Pancreas (tissue), 10 donors: Measurements from ENCODE around the gene CD34. TPM values are rescaled to one million over a fixed set of nuclear protein-coding genes. Genes with fewer than 3 reads are reported as not detected.

Source experiments
- ATAC-seq, 4 donors: fragments of 200-7000 bp; cut with Tn5 transposase; one replicate each; pipeline versions ENCODE4 v1.8.0 to v1.9.1; 2020; ENCODE audit warnings: mild to moderate bottlenecking in 4 of 4, moderate library complexity in 4 of 4
- DNase-seq, 6 donors: peaks; one replicate each; pipeline ENCODE4 v3.0.0-alpha.2; 2020
- FAIRE-seq: peaks from 2 replicates; lab custom pipeline; 2012; peaks lifted over from hg19 to GRCh38; lab: Jason Lieb, UNC
- H3K27ac ChIP-seq, 4 donors: fragments of 200-600 bp; sonication (generic); 1 replicate in 3 of 4; 2 replicates in 1 of 4; pipeline versions ENCODE4 v1.5.0 to v1.8.0; 2020
- H3K27me3 ChIP-seq, 4 donors: fragments of 200-600 bp; one replicate each; pipeline ENCODE4 v1.8.0; 2021
- H3K36me3 ChIP-seq, 3 donors: fragments of 200-600 bp; sonication (generic) in 1 of 3; one replicate each; pipeline versions ENCODE4 v1.5.0 to v1.8.0; 2020 to 2021
- H3K4me1 ChIP-seq, 3 donors: fragments of 200-600 bp; one replicate each; pipeline ENCODE4 v1.8.0; 2021
- H3K4me3 ChIP-seq, 4 donors: fragments of 200-600 bp; sonication (generic) in 2 of 4; one replicate each; pipeline versions ENCODE4 v1.5.0 to v1.8.0; 2020 to 2021
- H3K9me3 ChIP-seq, 4 donors: fragments of 200-600 bp; one replicate each; pipeline ENCODE4 v1.8.0; 2021
- CTCF ChIP-seq, 4 donors: fragments of 200-600 bp; sonication (generic) in 3 of 4; IDR thresholded peaks; one replicate each; pipeline versions ENCODE4 v1.5.0 to v1.8.0; 2021; ENCODE audit warnings: antibody characterized with exemption in 4 of 4
- whole genome bisulfite sequencing, 2 donors: extraction: QIAGEN DNeasy Blood & Tissue Kit; methylation state at CpG; one replicate each; pipeline ENCODE4 v1.1.7; 2013; 5-methylcytosine and 5-hydroxymethylcytosine counted together
- intact Hi-C, 3 donors: fragments of 100-400 bp; cut with DNase I; formaldehyde crosslinking; loops; one replicate each; pipeline versions ENCODE4 v1.11.1 to v1.14.2; 2022
- polyA plus RNA-seq, 2 donors: library from polyadenylated mRNA; stranded (reverse); fragments of 200-250 nt; gene quantifications; one replicate each; pipeline ENCODE4 v1.2.3, GENCODE V29; 2013
- total RNA-seq, 6 donors: library from RNA; stranded (reverse); fragmentation: NEBNext Ultra II Directional in 4 of 6; extraction: Animal tissue kit (Norgen Biotek cat#: 25700) in 4 of 6; gene quantifications; one replicate each; pipeline versions ENCODE4 v1.2.1 to v1.2.4, GENCODE V29; 2021 to 2023
- donor health status: healthy with polysubstance abuse.
- donor health status: DM: no; HTN: no; CAD: no; lungs with moderate emphysema.
- donor health status: DM: no; HTN: no; CAD: no.
- donor health status: control.
- donor health status: control.
- donor health status: Bipolar disorder and iron deficiency.
- donor health status: DM: yes; HTN: yes; CAD: no.
- donor health status: DM: no; HTN: no; CAD: no.
- donor health status: DM: no; HTN: no; CAD: no.
- donor health status: DM: yes; HTN: yes; CAD: no.

Gene CD34
- total RNA-seq (10 to 100 TPM in 1 of 6 donors, 1 to 10 TPM in 5; 5.2 to 11.9 (median 8.1) TPM), polyA plus RNA-seq (10 to 100 TPM in 1 of 2 donors, 1 to 10 TPM in 1; 5.9 to 11.6 TPM)

GRCh38 chr1:207910591-207911354 is at the start of gene CD34:
Gene CD34 (minus strand): TSS chr1:207911125. CDS start chr1:207911080, 45 bp downstream.
- TF ChIP-seq CTCF (IDR thresholded peaks at IDR 0.05), result no peak
- H3K36me3 ChIP-seq, result no peaks in the 10 kb centered on the region
- ATAC-seq, result peak in 3 of 4 donors; percentile 51 to 57 (median 53)
- no peaks in the 10 kb centered on the region for H3K4me1 ChIP-seq
- H3K27ac ChIP-seq, result no peak within 1 kb of the TSS
- H3K9me3 ChIP-seq, result no peaks in the 10 kb centered on the region
- H3K4me3 ChIP-seq, result peak within 1 kb of the TSS in 2 of 4 donors; percentile 14 to 39
- DNase-seq, result no peak
- FAIRE-seq, result no peak
- 4 to 7% methylated on average over 36 to 56 of the region's 56 CpGs for WGBS, 2 donors
- intact Hi-C loops, result no loop called here
- H3K27me3 ChIP-seq, result peaks cover 0 to 6% (median 3%) of the 10 kb centered on the region in 4 donors

- peaks cover 6 to 18% (median 14%) of the 10 kb centered on the region in 3 donors for H3K4me1 ChIP-seq
- no peak for DNase-seq
- no peak for FAIRE-seq
- no peak for TF ChIP-seq CTCF (IDR thresholded peaks at IDR 0.05)
- intact Hi-C loops, result loop anchor here in 2 of 3 donors (5.0 to 10.0 kb wide), 2 partner anchors 73 to 136 kb away; no protein-coding TSS in a partner anchor
- WGBS, 2 donors, result 92 to 96% methylated on average over 4 of the region's 4 CpGs
- no peak overlapping the region for H3K27ac ChIP-seq
- H3K4me3 ChIP-seq, result no peak overlapping the region
- H3K27me3 ChIP-seq, result no peaks in the 10 kb centered on the region
- ATAC-seq, result no peak
- H3K36me3 ChIP-seq, result no peaks in the 10 kb centered on the region
- H3K9me3 ChIP-seq, result no peaks in the 10 kb centered on the region
Measured at GRCh38 chr1:207960346-207960745, 49.4 kb upstream of the CD34 start.

GRCh38 chr1:207959910-207960309 is 49.0 kb upstream of the CD34 start:
- H3K27ac ChIP-seq, result peak overlapping the region in 1 of 4 donors; percentile 24
- no peaks in the 10 kb centered on the region for H3K36me3 ChIP-seq
- H3K4me1 ChIP-seq, result peaks cover 6 to 16% (median 13%) of the 10 kb centered on the region in 3 donors
- no peaks in the 10 kb centered on the region for H3K9me3 ChIP-seq
- TF ChIP-seq CTCF (IDR thresholded peaks at IDR 0.05), result no peak
- no peak overlapping the region for H3K4me3 ChIP-seq
- DNase-seq (no peak), FAIRE-seq (no peak), ATAC-seq (no peak)
- WGBS, 2 donors, result 82 to 85% methylated on average over 5 of the region's 5 CpGs
- H3K27me3 ChIP-seq, result no peaks in the 10 kb centered on the region
- intact Hi-C loops, result loop anchor here in 2 of 3 donors (5.0 to 10.0 kb wide), 2 partner anchors 73 to 135 kb away; no protein-coding TSS in a partner anchor

GRCh38 chr1:207959141-207959825 is 48.4 kb upstream of the CD34 start:
- Histone ChIP-seq H3K36me3 (no peaks in the 10 kb centered on the region), H3K27ac (peak overlapping the region in 2 of 4 donors; percentile 12 to 24), H3K27me3 (no peaks in the 10 kb centered on the region), H3K4me1 (peaks cover 4 to 15% (median 7%) of the 10 kb centered on the region in 3 donors), H3K9me3 (no peaks in the 10 kb centered on the region), H3K4me3 (peak overlapping the region; percentile 23 to 60 (median 36))
- FAIRE-seq, result no peak
- ATAC-seq, result peak; percentile 3 to 20 (median 16)
- TF ChIP-seq CTCF (IDR thresholded peaks at IDR 0.05), result no peak
- DNase-seq, result peak; percentile 47 to 80 (median 68)
- intact Hi-C loops, result no loop called here
- WGBS, 2 donors, result 13 to 15% methylated on average over 70 to 76 of the region's 76 CpGs
